GM18870 (cell line): ENCODE measurements around the gene SSB.
"Not testable (repeated sequence)": the region's sequence is repeated elsewhere in the genome, so short reads cannot be mapped to it uniquely, and the experiment has no call there.

Source experiments
- ATAC-seq: cut with Tn5 transposase; IDR thresholded peaks from one replicate; pipeline ENCODE4 v1.9.1; 2021; ENCODE audit warnings: moderate library complexity; ENCODE audit not compliant: unreplicated experiment

Gene SSB

DNA sequence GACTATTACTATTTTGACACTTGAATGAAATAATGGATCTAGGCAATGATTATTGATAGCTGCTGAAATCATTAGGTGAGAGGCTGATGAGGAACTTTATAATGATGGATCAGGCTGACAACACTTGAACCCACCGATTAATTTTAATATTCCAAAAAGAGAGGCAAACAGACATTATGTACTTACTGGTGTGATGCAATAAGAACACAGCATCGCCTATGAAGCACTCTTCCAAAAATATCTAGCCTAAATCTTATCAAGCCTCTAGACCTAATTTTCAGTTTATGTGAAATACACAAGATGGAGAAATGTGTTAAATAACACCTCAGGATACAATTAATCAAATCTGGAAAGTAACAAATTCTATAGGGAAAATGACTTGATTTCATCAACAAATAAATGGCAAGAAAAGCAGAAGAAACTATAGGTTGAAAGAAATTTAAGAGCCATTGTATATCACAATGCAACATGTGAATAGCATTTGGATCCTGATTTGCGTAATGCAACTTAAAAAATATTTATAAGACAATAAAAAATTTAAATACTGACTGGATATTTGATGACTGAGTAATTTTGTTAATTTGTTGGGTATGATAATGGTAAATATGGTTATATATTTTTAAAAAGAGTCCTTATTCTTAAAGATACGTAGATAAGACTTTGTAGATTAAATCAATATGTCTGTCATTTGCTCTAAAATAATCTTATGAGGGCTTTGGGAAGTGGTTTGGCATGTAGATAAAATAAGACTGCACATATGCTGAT, 17.2 kb upstream of the SSB start:
- ATAC-seq: no peak

DNA sequence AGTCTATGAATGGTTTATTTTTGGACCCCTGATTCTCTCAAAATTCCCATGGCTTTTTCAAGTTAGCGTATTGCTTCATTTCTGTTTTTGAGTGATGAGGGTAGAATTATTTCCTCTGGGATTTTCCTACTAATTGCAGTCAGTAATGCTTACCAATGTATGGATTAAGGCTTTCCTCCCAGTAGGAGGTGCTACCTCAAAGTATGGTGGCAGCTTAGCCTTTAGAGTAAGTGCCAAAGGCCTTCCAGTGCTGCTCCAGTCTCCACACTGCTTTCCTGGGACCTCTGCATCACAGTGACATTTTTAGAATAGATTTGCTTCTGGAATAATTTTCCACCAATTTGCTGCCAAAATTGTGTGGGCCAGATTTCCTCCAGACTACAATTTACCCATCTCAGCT, 16.2 kb upstream of the SSB start:
- ATAC-seq: no peak

DNA sequence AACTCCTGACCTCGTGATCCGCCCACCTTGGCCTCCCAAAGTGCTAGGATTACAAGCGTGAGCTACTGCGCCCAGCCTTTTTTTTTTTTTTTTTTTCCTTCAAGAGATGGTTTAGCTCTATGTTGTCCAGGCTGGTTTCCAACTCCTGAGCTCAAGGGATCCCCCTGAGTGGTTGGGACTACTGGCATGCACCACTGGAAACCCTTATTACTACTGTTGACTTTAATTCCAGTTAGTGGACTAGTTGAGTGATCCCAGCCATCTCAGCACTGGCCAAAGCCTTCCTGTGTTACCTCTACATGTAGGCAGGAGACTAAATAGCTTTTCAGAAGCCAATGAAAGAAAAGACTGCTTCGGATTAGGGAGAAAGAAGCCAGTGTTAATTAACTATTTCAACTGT, 8.1 kb upstream of the SSB start:
- no peak for ATAC-seq

DNA sequence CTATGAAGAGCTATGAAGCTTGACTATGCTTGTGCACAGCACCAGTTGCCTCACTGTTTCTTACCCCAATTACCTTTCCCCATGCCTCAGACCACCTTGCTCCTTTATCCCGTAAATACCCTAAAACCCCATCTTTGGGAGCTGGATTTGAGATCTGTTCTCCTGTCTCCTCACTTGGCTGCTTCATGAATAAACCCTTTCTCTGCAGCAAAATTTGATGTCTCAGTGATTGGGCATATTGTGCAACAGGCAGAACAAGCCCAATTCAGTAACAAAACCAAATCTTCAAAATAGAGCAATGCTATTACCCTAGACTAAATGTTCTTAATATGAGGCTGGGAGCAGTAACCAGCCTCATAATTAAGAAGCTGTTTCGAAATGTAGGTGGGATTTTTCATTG, 3.5 kb upstream of the SSB start:
- ATAC-seq: no peak

DNA sequence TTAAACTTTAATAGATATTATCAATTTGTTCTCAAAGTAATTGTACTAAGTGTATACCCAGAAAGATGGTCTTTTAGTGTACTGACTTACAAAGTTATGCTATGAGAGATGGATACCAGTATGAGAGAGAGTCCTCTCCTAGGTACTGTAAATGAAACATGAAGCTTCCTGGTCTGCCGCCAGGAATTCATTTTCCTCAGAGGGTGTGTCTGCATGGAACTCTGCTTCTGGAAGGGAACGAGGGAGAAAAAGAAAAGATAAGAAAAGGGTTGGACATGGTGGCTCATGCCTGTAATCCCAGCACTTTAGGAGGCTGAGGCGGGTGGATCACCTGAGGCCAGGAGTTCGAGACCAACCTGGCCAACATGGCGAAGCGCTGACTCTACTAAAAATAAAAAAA, 2.2 kb upstream of the SSB start:
- no peak for ATAC-seq

DNA sequence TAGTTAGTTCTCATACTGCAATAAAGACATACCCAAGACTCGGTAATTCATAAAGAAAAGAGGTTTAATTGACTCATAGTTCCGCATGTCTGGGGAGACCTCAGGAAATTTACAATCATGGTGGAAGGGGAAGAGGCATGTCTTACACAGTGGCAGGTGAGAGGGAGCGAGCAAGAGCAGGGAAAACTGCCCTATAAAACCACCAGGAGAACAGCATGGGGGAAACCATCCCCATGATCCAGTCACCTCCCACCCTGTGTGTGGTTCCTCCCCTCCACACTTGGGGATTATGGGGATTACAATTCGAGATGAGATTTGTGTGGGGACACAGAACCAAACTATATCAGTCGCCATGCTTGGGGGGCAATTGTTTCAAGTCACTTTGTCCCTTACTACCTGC, 1.1 kb upstream of the SSB start:
- no peak for ATAC-seq

DNA sequence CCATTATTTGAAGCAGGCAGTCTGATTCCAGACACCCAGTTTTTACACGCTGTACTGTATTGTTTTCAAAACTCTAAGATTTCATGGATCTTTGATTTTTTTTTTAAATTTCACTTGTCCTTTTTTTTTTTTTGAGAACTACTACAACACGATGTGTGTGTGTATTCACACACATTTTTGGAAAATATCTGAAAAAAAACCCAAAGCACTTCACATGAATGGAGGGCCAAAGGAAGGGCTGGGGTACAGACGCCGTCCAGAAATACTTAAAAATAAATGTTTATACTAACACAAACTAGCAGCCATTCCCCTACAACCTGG, 314 bp upstream of the SSB start:
- ATAC-seq: peak; percentile 1

DNA sequence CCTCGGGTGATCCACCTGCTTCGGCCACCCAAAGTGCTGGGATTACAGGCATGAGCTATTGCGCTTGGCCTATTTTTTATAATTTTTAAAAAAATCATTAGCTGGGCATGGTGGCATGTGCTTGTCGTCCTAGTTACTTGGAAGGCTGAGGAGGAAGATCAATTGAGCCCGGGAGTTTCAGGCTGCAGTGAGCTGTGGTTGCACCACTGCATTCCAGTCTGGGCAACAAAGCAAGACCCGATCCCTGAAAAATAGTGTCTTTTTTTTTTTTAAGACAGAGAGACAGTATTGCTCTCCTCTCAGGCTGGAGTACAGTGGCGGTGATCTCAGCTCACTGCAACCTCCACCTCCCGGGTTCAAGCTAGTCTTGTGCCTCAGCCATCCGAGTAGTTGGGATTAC, 4.8 kb downstream of the SSB start:
- no peak for ATAC-seq

DNA sequence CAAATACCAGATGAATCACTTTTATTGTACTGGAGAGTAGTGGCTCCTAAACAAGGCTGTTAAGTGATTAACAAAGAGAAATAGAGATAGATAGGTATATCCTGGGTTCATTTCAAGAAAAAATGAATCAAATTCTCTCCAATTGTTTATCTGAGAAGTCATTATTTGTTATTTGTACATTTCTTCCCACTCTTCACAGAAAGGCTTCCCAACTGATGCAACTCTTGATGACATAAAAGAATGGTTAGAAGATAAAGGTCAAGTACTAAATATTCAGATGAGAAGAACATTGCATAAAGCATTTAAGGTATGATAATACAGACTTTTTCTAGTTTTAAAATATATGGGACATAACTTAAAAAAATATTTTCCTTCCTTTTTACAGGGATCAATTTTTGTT, 7.9 kb downstream of the SSB start:
- no peak for ATAC-seq

DNA sequence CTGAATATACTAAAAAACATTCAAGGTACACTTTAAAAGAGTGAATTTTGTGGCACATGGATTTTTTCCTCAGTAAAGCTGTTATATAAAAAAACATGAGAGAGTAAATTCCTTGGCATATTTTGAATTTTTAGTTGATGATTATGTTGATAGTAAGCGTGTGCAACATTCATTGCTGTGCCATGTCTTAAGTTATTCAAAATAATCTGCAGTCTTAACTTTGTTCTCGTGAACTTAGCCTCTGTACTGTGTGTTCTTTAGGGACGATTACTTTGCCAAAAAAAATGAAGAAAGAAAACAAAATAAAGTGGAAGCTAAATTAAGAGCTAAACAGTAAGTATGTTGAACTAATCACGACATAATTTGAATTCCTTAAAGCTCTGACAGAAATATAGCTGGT, 9.6 kb downstream of the SSB start:
- ATAC-seq: no peak

DNA sequence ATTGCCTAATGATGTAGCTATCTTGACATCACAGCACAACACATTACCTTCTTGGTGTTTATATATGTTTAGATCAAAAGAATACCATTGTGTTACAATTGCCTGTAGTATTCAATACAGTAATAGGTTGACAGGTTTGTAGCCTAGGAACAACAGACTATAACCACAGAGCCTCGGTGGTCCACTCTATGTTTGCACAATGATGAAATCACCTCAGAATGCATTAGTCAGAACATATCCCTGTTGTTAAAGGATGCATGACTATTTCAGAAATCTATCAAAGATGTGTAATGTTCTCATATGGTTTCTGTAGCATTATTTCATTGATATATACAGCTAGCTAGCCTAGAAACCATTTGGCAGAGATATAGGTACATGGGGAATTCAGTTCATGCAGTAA, 17.2 kb downstream of the SSB start:
- no peak for ATAC-seq

DNA sequence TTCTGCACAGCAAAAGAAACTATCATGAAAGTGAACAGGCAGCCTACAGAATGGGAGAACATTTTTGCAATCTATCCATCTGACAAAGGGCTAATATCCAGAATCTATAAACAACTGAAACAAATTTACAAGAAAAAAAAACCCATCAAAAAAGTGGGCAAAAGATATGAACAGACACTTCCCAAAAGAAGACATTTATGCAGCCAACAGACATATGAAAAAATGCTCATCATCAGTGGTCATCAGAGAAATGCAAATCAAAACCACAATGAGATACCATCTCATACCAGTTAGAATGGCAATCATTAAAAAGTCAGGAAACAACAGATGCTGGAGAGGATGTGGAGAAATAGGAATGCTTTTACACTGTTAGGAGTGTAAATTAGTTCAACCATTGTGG, 18.3 kb downstream of the SSB start:
- ATAC-seq: not testable (repeated sequence)

DNA sequence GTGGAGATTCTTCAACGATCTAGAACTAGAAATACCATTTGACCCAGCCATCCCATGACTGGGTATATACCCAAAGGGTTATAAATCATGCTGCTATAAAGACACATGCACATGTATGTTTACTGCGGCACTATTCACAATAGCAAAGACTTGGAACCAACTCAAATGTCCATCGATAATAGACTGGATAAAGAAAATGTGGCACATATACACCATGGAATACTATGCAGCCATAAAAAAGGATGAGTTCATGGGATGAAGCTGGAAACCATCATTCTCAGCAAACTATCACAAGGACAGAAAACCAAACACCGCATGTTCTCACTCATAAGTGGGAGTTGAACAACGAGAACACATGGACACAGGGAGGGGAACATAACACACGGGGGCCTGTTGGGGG, 18.7 kb downstream of the SSB start:
- not testable (repeated sequence) for ATAC-seq

DNA sequence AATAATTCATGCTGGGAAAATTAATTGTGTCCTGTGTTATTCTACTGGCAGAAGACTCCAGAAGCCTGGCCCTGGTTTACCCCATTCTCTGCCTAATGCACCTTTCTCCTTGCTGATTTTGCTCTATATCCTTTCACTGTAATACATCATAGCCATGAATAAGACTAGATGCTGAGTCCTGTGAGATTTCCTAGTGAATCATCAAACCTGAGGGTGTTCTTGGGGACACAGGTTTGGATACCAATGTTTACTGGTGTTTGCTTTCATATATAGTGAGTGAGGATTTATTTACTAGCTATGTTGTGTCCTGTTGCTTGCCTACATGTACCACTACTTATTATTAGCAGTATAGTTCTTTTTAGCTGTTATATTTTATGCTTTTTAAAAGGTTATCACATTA, 19.6 kb downstream of the SSB start:
- ATAC-seq: no peak

DNA sequence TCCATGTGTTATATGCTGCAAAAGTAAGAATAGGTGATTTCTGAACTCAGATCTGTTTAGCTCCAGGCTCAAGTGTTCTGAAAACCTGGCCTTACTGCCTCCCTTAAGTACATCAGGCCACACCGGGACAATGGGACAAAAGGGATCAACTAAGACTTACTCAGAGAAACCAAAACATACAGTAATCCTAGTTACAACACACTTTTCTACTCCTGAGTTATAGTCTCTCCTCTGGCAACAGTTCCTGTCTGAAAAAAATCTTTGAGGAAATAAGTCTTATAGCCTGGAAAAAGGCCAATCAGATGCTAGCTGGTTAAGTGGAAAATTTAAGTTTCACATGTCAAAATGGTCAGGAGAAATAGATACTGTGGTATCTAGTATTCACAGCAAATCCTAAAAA, 20.4 kb downstream of the SSB start:
- no peak for ATAC-seq

DNA sequence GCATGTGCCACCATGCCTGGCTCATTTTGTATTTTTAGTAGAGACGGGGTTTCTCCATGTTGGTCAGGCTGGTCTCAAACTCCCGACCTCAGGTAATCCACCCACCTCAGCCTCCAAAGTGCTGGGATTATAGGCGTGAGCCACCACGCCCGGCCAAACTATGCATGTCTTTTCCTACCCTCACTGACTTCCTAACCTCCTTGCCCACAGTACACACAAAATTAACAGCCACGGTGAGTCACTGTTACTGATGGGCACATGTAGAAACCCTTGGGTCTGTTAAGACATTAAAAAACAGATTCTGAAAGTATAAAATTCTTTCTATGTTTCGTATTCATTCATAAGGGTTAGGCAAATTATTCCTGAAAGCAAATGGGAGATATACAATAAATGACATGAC, 21.4 kb downstream of the SSB start:
- ATAC-seq: not testable (repeated sequence)

DNA sequence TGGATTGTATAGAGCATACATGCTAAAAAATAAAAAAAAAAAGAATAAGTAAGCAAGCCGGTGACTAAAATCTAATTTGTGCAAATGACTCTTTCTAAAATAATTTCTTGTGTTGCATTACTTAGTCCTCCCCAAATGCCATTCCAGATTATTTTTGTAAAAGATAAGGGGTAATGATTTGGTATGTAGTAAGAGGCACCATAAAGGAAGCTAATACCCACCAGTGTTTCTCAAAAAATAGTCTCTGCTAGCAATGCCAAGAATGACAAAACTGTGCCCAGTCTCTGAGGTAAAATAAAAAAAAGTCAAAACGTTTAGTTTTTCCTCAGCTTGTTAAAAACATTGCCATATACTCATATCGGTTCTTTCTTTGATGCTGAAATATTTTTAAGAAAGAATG, 23.4 kb downstream of the SSB start:
- ATAC-seq: no peak

DNA sequence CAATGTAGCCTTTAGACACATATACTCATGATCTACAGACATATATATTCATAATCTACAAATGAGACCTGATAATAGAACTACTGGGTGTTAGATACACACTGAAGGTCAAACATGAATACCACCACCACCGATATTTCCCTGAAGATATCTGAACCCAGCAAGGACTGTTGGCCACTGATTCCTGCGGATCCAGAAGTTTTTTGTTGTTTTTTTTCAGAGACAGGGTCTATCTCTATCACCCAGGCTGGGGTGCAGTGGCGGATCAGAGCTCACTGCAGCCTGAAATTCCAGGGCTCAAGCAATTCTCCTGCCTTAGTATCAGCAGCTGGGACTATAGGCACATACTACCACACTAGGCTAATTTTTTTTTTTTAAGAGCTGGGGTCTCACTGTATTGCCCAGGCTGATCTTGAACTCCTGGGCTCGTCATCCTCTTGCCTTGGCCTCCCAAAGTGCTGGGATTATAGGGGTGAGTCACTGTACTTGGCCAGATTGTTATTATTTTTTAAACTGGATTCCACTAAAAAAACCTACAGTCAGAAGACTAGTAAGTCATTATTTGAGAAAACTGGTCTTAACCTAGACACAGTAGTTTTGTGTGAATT, 24.2 kb downstream of the SSB start:
- no peak for ATAC-seq

DNA sequence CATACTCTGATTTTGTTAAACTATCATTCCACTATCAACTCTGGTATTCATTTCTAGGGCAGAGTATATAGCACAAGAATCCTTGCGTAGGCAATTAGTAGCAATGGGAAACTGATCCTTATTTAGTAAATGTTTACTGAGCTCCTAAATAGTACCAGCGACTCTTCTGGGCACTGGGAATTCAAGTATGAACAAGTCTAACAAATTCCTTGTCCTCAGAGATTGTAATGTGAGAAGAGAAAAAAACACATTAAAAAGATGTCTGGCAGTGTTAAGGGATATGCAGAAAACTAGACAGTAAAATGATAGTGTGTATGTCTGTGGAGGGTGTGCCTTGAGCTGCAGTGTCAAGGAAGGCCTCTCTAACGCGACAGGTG, 25.3 kb downstream of the SSB start:
- ATAC-seq: no peak

DNA sequence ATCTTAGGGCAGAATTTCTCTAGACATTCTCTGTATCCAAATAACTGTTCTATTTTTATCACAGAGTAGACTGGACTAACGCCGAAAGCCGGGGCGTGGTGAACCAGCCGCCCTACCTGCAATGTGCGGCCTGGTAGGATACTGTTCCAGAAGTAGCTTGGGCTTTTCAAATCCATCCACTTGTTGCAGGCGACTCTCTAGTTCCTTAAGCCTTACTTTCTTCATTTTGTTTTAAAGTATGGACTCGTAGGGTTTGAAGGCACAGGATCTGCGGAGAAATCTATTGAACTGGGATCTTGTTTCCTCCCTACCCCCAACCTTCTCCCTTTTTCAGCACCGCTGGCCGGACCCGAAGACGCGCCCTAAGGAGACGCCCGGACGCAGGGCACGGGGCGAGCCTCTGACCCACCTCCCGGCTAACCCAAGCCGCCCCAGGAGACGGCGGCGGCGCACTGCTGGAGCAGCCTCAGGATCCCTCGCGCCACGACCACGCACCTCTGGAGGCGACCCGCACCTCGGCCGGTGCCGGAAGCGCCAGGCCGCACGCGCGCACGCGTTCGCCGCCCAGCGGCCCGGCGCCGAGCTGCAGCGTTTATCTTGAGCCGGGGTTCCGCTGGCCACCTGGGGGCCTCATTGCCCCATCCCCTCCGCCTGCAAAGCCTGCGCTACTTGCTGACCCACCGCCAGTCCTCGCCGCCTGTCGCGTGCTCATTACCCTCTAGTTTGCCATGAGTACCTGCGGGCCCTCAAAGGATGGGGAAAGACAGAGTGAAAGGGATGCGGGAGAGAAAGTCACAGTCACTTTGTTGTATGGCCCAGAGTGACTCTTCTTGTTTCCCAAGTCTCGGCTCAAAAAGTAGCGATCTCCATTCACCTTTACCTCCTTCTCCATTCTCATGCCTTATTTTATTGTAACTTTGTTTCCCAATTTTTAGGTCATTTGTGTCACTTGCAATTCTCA, 26.0 kb downstream of the SSB start, which contains the start of gene METTL5:
Gene METTL5, minus strand, starts transcription at position 533 of the 961 bp plus-strand sequence. Its CDS starts 308 bp downstream, at position 225.
- no peak for ATAC-seq

DNA sequence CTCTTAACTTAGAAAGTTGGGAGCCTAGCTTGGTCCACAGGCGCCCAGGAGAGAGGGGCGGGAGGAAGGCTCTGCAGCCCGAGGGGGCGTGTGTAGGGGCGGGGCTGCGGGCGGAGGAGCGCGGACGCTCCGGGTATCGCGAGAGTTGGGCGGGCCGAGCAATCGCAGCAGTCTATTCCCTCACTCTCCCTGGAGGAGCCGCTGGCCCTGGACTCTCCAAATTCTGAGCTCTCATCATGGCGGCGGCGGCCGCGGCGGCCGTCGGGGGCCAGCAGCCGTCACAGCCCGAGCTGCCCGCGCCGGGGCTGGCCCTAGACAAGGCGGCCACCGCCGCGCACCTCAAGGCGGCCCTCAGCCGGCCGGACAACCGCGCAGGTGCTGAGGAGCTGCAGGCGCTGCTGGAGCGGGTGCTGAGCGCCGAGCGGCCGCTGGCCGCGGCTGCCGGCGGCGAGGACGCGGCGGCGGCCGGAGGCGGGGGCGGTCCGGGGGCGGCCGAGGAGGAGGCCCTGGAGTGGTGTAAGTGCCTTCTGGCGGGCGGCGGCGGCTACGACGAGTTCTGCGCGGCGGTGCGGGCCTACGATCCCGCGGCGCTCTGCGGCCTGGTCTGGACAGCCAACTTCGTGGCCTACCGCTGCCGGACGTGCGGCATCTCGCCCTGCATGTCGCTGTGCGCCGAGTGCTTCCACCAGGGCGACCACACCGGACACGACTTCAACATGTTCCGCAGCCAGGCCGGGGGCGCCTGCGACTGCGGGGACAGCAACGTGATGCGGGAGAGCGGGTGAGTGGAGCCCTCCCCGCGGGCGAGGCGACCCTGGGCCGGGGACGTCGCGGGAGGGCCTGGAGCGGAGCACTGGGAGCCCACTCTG, 28.8 kb downstream of the SSB start, which contains the start of gene UBR3:
Gene UBR3, plus strand, starts transcription at position 183 of the 869 bp plus-strand sequence. Its CDS starts 54 bp downstream, at position 237.
- peak; percentile 69 for ATAC-seq
